Mesenchymal stem cell (in vitro differentiated cells and primary cell): Measurements from ENCODE around the gene RAPGEF4.

Source experiments
- DNase-seq: peaks from one replicate; pipeline ENCODE4 v3.0.0-alpha.2; 2013
- H2AFZ ChIP-seq: one replicate; pipeline ENCODE4 v1.6.1; 2013; ENCODE audit warnings: low read depth, mild to moderate bottlenecking, control low read depth, inconsistent platforms, low read length, moderate library complexity
- H2AK5ac ChIP-seq: 2 replicates; pipeline ENCODE4 v1.6.1; 2013; ENCODE audit warnings: low read length, moderate library complexity, mild to moderate bottlenecking, inconsistent platforms; ENCODE audit not compliant: severe bottlenecking
- H2BK120ac ChIP-seq: one replicate; pipeline ENCODE4 v1.6.1; 2013; ENCODE audit warnings: low read depth, mild to moderate bottlenecking, inconsistent platforms, low read length, moderate library complexity
- H2BK12ac ChIP-seq, 2 experiments: one replicate each; pipeline ENCODE4 v1.6.1; 2013; ENCODE audit warnings: inconsistent platforms in 2 of 2, low read length in 2 of 2, mild to moderate bottlenecking in 2 of 2, moderate library complexity in 2 of 2, control low read depth in 1 of 2
- H2BK15ac ChIP-seq: one replicate; pipeline ENCODE4 v1.6.1; 2013; ENCODE audit warnings: mild to moderate bottlenecking, low read depth, inconsistent platforms; ENCODE audit not compliant: poor library complexity, severe bottlenecking
- H2BK5ac ChIP-seq: 2 replicates; pipeline ENCODE4 v1.6.1; 2013; ENCODE audit warnings: low read depth, mild to moderate bottlenecking, low read length, control low read depth, inconsistent platforms; ENCODE audit not compliant: poor library complexity, severe bottlenecking
- H3K14ac ChIP-seq, 2 experiments: one replicate each; pipeline ENCODE4 v1.6.1; 2013; ENCODE audit warnings: inconsistent platforms in 2 of 2, low read length in 2 of 2, control low read depth in 1 of 2, mild to moderate bottlenecking in 1 of 2, moderate library complexity in 1 of 2
- H3K18ac ChIP-seq, 2 experiments: one replicate each; pipeline ENCODE4 v1.6.1; 2013; ENCODE audit warnings: inconsistent platforms in 2 of 2, low read length in 2 of 2, control low read depth in 1 of 2, low read depth in 1 of 2, mild to moderate bottlenecking in 1 of 2
- H3K23ac ChIP-seq, 2 experiments: one replicate each; pipeline ENCODE4 v1.6.1; 2013; ENCODE audit warnings: inconsistent platforms in 2 of 2, low read length in 2 of 2, mild to moderate bottlenecking in 2 of 2, moderate library complexity in 2 of 2, control low read depth in 1 of 2
- H3K27ac ChIP-seq: 2 replicates; pipeline ENCODE4 v1.5.1; 2013; ENCODE audit warnings: mild to moderate bottlenecking, moderate library complexity, low read length, control low read depth, inconsistent platforms; ENCODE audit not compliant: poor library complexity, severe bottlenecking
- H3K27me3 ChIP-seq, 2 experiments: 2 replicates each; pipeline versions ENCODE4 v1.6.1 to v1.7.0; 2013; ENCODE audit warnings: low read length in 2 of 2, mild to moderate bottlenecking in 2 of 2, moderate library complexity in 2 of 2, control low read depth in 1 of 2, inconsistent platforms in 1 of 2; ENCODE audit not compliant: control insufficient read depth in 1 of 2, insufficient read depth in 1 of 2
- H3K36me3 ChIP-seq, 2 experiments: 2 replicates each; pipeline versions ENCODE4 v1.6.1 to v1.7.0; 2013; ENCODE audit warnings: low read length in 2 of 2, control low read depth in 1 of 2, inconsistent platforms in 1 of 2, low read depth in 1 of 2, mild to moderate bottlenecking in 1 of 2; ENCODE audit not compliant: insufficient read depth in 2 of 2, control insufficient read depth in 1 of 2
- H3K4ac ChIP-seq, 2 experiments: one replicate each; pipeline ENCODE4 v1.6.1; 2013; ENCODE audit warnings: inconsistent platforms in 2 of 2, low read length in 2 of 2, mild to moderate bottlenecking in 2 of 2, moderate library complexity in 2 of 2, control low read depth in 1 of 2, low read depth in 1 of 2
- H3K4me1 ChIP-seq: 2 replicates; pipeline ENCODE4 v1.6.1; 2013; ENCODE audit warnings: low read depth, low read length, control low read depth; ENCODE audit not compliant: control insufficient read depth, insufficient read depth
- H3K4me2 ChIP-seq: 2 replicates; pipeline ENCODE4 v1.6.1; 2013; ENCODE audit warnings: low read length, mild to moderate bottlenecking, inconsistent platforms; ENCODE audit not compliant: poor library complexity, severe bottlenecking
- H3K4me3 ChIP-seq, 2 experiments: 2 replicates each; pipeline versions ENCODE4 v1.5.1 to v1.7.0; 2013; ENCODE audit warnings: low read length in 2 of 2, mild to moderate bottlenecking in 2 of 2, control low read depth in 1 of 2, low read depth in 1 of 2; ENCODE audit not compliant: insufficient read depth in 1 of 2
- H3K79me1 ChIP-seq: replicated peaks from 2 replicates; pipeline ENCODE4 v1.6.1; 2013; ENCODE audit warnings: mild to moderate bottlenecking, control low read depth, low read length, inconsistent platforms; ENCODE audit not compliant: poor library complexity, severe bottlenecking
- H3K9ac ChIP-seq: 2 replicates; pipeline ENCODE4 v1.7.0; 2013; ENCODE audit warnings: mild to moderate bottlenecking, low read length, moderate library complexity
- H3K9me3 ChIP-seq: 2 replicates; pipeline ENCODE4 v1.7.0; 2013; ENCODE audit warnings: mild to moderate bottlenecking, low read length; ENCODE audit not compliant: control insufficient read depth
- H4K8ac ChIP-seq: one replicate; pipeline ENCODE4 v1.6.1; 2013; ENCODE audit warnings: inconsistent platforms, mild to moderate bottlenecking, low read length, moderate library complexity
- H4K91ac ChIP-seq: one replicate; pipeline ENCODE4 v1.6.1; 2013; ENCODE audit warnings: mild to moderate bottlenecking, low read length, inconsistent platforms
- WGBS: methylation state at CpG from one replicate; pipeline ENCODE4 v1.1.7; 2013; ENCODE audit warnings: mixed read lengths; 5-methylcytosine and 5-hydroxymethylcytosine counted together

Gene RAPGEF4

DNA sequence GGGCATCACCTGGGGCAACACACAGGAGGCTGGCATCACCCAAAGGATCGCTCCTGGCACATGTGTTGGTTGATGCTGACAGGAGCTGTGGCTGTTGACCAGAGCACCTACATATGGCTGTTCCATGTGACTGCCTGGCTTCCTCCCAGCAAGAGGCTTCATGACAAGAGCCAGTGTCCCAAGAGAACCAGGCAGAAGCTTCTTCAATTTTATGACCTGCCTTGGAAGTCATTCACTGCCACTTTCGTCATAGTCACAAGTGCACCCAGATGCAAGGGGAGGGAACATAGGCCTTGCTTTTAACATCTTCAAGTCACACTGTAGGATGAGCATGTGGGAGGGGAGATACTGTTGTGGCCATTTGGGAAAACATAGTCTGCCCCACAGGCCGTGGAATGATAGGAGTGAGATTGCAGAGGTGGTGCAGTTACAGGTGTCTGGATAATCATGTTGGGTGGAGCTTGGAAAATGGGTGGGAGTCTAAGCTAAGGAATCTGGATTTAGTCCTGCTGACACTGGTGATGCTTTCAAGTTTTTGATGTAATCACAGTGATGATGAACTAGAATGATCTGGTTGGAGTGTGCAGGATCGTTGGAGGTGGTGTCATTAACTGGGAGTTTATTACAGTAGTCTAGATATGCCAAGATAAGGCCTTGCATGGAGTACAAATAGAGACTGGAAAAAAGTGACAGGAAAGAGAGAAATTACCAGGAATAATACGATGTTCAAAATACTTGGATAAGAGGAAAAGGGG, 107.0 kb downstream of the RAPGEF4 start:
- no peak overlapping the region for H3K4me2 ChIP-seq
- DNase-seq, result no peak
- H3K9ac ChIP-seq, result no peak overlapping the region
- no peaks in the 10 kb centered on the region for H3K27me3 ChIP-seq
- H2AFZ ChIP-seq, result no peak overlapping the region
- H3K4ac ChIP-seq, result no peak overlapping the region
- 77% methylated on average over 5 of the region's 5 CpGs for WGBS
- H3K4me1 ChIP-seq, result no peaks in the 10 kb centered on the region
- H2BK5ac ChIP-seq, result no peak overlapping the region
- H3K9me3 ChIP-seq, result no peaks in the 10 kb centered on the region
- no peak overlapping the region for H3K18ac ChIP-seq
- no peak overlapping the region for H4K91ac ChIP-seq
- no peaks in the 10 kb centered on the region for H3K79me1 ChIP-seq
- H2BK12ac ChIP-seq, result no peak overlapping the region
- H2BK120ac ChIP-seq, result no peak overlapping the region
- H2BK15ac ChIP-seq, result no peak overlapping the region
- H3K27ac ChIP-seq, result no peak overlapping the region
- no peak overlapping the region for H3K23ac ChIP-seq
- H2AK5ac ChIP-seq, result no peak overlapping the region
- no peak overlapping the region for H3K4me3 ChIP-seq
- H3K14ac ChIP-seq, result no peak overlapping the region
- H3K36me3 ChIP-seq, result no peaks in the 10 kb centered on the region
- no peak overlapping the region for H4K8ac ChIP-seq

DNA sequence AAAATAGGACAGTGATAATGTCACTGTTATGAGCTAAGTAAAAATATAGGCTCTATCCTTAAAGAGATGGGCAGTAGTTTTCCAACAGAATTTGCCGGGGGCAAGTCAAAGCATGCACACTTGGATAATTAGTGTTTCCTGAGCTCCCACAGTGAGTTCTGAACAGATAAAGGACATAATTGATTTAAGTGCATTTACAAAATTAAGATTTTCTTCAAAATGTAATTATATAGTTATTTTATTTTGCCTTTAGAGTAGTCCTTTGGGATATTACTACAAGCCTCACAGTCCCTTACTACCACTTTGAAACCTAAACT, 107.6 kb downstream of the RAPGEF4 start:
- Histone ChIP-seq H4K91ac (no peak overlapping the region), H3K14ac (no peak overlapping the region), H3K9ac (no peak overlapping the region), H3K4me1 (no peaks in the 10 kb centered on the region), H3K18ac (no peak overlapping the region), H3K27ac (no peak overlapping the region), H3K36me3 (no peaks in the 10 kb centered on the region), H3K27me3 (no peaks in the 10 kb centered on the region), H2BK120ac (no peak overlapping the region), H4K8ac (no peak overlapping the region), H3K4me2 (no peak overlapping the region), H3K4me3 (no peak overlapping the region), H2AFZ (no peak overlapping the region), H2BK12ac (no peak overlapping the region), H2AK5ac (no peak overlapping the region), H3K4ac (no peak overlapping the region), H3K9me3 (no peaks in the 10 kb centered on the region), H3K79me1 (no peaks in the 10 kb centered on the region), H2BK5ac (no peak overlapping the region), H3K23ac (no peak overlapping the region), H2BK15ac (no peak overlapping the region)
- 100% methylated on average over 1 of the region's 1 CpG for WGBS
- no peak for DNase-seq

DNA sequence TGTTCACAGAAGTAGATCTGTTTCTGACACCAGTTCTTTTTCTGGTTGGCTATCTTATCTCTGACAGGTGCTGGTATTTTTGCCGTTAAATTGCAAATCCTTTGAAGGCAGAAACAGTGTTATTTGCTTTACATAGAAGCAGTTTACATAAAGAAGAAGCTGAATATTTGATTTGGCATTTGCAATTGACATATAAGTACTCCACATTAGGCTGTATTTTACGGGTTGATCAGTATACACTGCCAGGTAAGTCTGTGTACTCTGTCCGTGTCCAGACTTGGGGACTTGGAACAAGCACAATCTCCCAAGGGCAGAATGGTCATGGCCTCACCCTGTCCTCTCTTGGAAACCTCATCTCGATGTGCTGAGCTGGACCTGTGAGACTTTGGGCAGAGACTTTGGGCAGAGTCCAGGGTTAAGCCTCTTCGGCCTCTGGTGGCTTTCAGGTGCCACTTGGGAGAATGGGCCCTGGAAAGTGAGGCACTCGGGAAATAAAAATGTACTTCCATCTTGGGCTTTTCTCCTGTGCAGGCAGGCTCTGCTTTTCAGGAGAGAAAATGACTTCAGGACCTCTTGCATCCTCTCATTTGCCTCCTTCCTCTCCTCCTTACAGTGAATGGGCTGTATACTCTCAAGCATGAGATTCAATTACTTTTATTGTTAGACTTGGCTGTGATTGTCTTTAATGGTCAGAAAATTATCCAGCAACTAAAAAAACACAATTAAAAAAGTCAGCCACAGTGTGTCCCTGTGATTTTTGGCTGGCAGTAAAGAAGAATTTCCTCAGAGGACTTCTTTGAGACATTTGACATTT, 108.5 kb downstream of the RAPGEF4 start:
- H3K14ac ChIP-seq, result no peak overlapping the region
- no peak overlapping the region for H2BK15ac ChIP-seq
- no peak for DNase-seq
- H3K23ac ChIP-seq, result no peak overlapping the region
- no peak overlapping the region for H3K9ac ChIP-seq
- H4K8ac ChIP-seq, result no peak overlapping the region
- H4K91ac ChIP-seq, result no peak overlapping the region
- no peaks in the 10 kb centered on the region for H3K36me3 ChIP-seq
- H2BK12ac ChIP-seq, result no peak overlapping the region
- no peaks in the 10 kb centered on the region for H3K9me3 ChIP-seq
- no peak overlapping the region for H3K4me2 ChIP-seq
- no peaks in the 10 kb centered on the region for H3K79me1 ChIP-seq
- no peak overlapping the region for H2AK5ac ChIP-seq
- H3K27ac ChIP-seq, result no peak overlapping the region
- H2BK5ac ChIP-seq, result no peak overlapping the region
- WGBS, result 85% methylated on average over 6 of the region's 6 CpGs
- no peaks in the 10 kb centered on the region for H3K27me3 ChIP-seq
- no peak overlapping the region for H2AFZ ChIP-seq
- no peak overlapping the region for H3K4ac ChIP-seq
- no peak overlapping the region for H3K18ac ChIP-seq
- H3K4me1 ChIP-seq, result no peaks in the 10 kb centered on the region
- no peak overlapping the region for H2BK120ac ChIP-seq
- no peak overlapping the region for H3K4me3 ChIP-seq

DNA sequence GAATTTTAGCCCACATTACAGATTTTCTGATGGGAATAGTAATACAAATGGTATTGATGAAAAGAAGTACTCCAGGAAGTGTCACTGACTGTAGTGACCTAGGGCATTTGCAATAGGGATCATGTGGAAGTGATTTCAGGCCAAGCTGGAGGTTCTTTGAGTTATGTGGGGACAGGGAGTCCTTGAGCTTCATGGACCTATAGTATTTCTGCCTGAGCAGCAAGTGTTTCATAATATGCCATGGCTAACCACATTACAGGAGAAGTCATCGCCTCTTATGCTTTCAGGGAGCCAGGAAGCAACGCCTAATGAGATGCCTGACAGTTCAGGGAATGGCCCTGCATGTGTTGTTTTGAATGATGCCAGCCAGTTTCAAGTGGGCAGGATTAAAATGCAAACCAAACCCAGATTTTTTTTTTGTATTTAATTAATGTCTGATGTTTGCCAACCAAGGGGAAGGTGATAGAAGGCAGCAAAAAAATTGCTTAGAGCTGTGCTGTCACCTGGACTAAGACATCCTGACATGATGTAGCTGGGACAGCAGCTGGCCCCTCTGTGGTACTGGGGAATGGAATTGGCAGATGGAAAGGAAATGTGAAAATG, 109.5 kb downstream of the RAPGEF4 start:
- Histone ChIP-seq H3K4me3 (no peak overlapping the region), H3K23ac (no peak overlapping the region), H3K9me3 (no peaks in the 10 kb centered on the region), H3K14ac (no peak overlapping the region), H3K36me3 (no peaks in the 10 kb centered on the region), H4K8ac (no peak overlapping the region), H2AK5ac (no peak overlapping the region), H2BK12ac (no peak overlapping the region), H3K79me1 (no peaks in the 10 kb centered on the region), H2BK5ac (no peak overlapping the region), H2BK120ac (no peak overlapping the region), H4K91ac (no peak overlapping the region), H3K4me2 (no peak overlapping the region), H2AFZ (no peak overlapping the region), H3K9ac (no peak overlapping the region), H3K27ac (no peak overlapping the region), H2BK15ac (no peak overlapping the region), H3K4ac (no peak overlapping the region), H3K27me3 (no peaks in the 10 kb centered on the region), H3K18ac (no peak overlapping the region), H3K4me1 (no peaks in the 10 kb centered on the region)
- DNase-seq, result no peak
- WGBS, result 94% methylated on average over 2 of the region's 2 CpGs
